ENCODE results near the gene SUGP2. TPM values are rescaled to one million over a fixed set of nuclear protein-coding genes. Genes with fewer than 3 reads are reported as not detected.
A peak's percentile ranks its signal among the peaks of the same experiment; 100 is the strongest.

SUGP2 gene
- total and polyA plus RNA-seq, 2 experiments from 2014 or later: 102 to 109 TPM

DNA sequence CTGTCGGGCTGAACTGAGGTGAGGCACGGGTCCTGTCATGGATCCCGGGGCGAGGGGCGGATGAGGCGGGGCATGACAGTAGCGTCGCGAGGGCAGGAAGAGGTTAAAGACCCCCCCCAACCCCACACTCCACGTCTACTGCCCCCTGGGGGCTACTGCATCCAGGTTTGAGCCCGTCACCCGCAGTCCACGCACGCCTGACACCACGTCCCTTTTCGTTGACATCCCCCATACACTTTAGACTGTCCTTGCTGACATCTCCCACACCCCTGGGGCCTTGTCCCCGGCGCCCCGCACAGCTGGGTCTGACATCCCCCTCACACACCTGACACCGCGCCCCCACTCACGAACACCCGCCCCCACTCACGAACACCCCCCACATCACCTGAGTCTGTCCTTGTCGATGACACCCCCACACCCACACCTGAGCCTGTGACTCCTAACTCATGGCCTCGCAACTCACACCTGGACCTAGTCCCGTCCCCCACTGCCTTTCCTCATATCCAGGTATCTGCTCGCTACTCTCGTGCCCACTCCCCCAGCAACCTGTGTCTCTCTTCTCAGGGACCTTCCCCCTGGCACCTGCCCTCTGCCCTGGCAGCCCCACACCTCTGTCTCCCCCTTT is 30.9 kb upstream of the SUGP2 start:
- Histone ChIP-seq H3K4me1 (ENCODE audit: insufficient read depth) (peaks cover 11% of the 10 kb centered on the region), H3K27ac (ENCODE audit: low read depth) (no peak overlapping the region), H4K20me1 (replicated peaks; ENCODE audit: insufficient read depth) (peaks cover 5% of the 10 kb centered on the region), H3K9me2 (ENCODE audit: insufficient read depth) (no peaks in the 10 kb centered on the region), H3F3A (replicated peaks; ENCODE audit: low read depth) (peaks cover 16% of the 10 kb centered on the region), H3K4me2 (peak overlapping the region; percentile 80), H3K79me2 (replicated peaks; ENCODE audit: insufficient read depth) (no peaks in the 10 kb centered on the region), H3K36me3 (ENCODE audit: insufficient read depth) (no peaks in the 10 kb centered on the region), H3K27me3 (ENCODE audit: insufficient read depth) (peaks cover 48% of the 10 kb centered on the region), H2AFZ (no peak overlapping the region), H3K4me3 (peak overlapping the region; percentile 55)
- H3K27ac Mint-ChIP-seq: no peak overlapping the region
- no peak for ATAC-seq
- DNase-seq (ENCODE audit: low spot score): no peak
- peak overlapping the region; percentile 72 for H3K4me3 Mint-ChIP-seq
- no peaks in the 10 kb centered on the region for H3K9me3 Mint-ChIP-seq
- H3K4me1 Mint-ChIP-seq: peaks cover 20% of the 10 kb centered on the region; the same call in 2 of the 3 replicates
- peaks cover 42% of the 10 kb centered on the region for H3K27me3 Mint-ChIP-seq (ENCODE audit: insufficient read depth, low read depth, poor library complexity)
- TF ChIP-seq, protein P1, sequence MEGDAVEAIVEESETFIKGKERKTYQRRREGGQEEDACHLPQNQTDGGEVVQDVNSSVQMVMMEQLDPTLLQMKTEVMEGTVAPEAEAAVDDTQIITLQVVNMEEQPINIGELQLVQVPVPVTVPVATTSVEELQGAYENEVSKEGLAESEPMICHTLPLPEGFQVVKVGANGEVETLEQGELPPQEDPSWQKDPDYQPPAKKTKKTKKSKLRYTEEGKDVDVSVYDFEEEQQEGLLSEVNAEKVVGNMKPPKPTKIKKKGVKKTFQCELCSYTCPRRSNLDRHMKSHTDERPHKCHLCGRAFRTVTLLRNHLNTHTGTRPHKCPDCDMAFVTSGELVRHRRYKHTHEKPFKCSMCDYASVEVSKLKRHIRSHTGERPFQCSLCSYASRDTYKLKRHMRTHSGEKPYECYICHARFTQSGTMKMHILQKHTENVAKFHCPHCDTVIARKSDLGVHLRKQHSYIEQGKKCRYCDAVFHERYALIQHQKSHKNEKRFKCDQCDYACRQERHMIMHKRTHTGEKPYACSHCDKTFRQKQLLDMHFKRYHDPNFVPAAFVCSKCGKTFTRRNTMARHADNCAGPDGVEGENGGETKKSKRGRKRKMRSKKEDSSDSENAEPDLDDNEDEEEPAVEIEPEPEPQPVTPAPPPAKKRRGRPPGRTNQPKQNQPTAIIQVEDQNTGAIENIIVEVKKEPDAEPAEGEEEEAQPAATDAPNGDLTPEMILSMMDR (conservative IDR thresholded peaks at IDR 0.05; ENCODE audit: low read depth in 2 of 2): peak in 1 of 2 experiments; percentile 15; a peak in 1 of 4 replicates
- no peak for TF ChIP-seq JUNB (IDR thresholded peaks at IDR 0.05; ENCODE audit: unreplicated experiment)
- TF ChIP-seq ZNF331 (CRISPR knock-in tag; IDR thresholded peaks at IDR 0.05; ENCODE audit: low read depth): no peak
- TF ChIP-seq EZH2phosphoT487 (IDR thresholded peaks at IDR 0.05; ENCODE audit: unreplicated experiment): no peak
- peaks cover 3% of the 10 kb centered on the region; the same call in 2 of the 3 replicates for H3K36me3 Mint-ChIP-seq (ENCODE audit: low read depth)

DNA sequence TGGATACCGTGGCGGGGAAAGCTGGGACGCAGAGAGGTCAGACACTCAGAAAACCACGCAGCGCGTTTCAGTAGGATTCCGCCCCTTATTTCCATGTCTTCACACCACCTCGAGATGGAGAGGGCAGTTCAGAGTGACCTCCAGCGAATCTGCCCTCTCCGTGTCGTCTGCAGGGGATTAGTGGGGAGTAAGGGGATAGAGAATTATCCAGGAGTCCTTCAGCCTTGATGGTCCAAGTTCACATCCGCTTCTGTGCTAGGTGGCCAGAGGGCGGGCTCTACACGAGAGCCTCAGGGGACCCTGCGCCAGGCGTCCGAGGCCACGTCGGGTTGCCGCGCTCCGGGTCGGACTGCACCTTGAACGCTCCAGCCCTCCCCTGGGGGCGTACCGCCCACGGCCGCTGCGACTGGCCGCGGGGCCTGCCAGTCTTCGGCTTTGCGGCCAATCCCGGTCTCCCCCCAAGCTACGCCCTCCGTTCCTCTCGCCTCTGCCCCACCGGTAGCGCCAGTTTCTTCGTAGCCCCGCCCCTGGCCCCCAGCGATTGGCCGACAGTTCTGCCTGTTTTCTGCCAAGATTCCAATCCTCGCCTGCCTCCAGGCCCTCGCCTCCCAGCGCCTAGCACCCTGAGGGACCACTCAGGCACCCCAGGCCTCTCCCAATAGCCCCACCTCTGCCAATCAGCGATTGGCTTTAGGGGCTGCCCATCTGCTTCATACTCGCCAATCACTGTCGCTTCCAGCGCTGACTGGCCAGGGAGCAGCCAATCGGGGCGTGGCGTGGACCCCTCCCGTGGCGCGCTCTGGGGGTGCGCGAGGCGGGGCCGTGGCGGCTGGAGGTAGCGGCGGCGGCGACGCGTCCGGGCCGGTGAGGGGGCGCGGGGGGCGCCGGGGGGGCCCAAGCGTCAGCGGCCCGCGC is 30.1 kb upstream of the SUGP2 start, which contains the start of gene SLC25A42:
SLC25A42 (plus strand) TSS at position 812 of the 915 bp plus-strand sequence. CDS start 32,131 bp downstream, outside the sequence.
- no peak within 1 kb of the TSS; the same call in 1 of the 2 replicates for H3K27ac ChIP-seq (ENCODE audit: low read depth)
- peak; percentile 99 for DNase-seq (ENCODE audit: low spot score)
- H3F3A ChIP-seq (replicated peaks; ENCODE audit: low read depth): peaks cover 16% of the 10 kb centered on the region
- H3K4me2 ChIP-seq: peak within 1 kb of the TSS; percentile 85
- no peaks in the 10 kb centered on the region for H3K36me3 ChIP-seq (ENCODE audit: insufficient read depth)
- peaks cover 42% of the 10 kb centered on the region for H3K27me3 Mint-ChIP-seq (ENCODE audit: insufficient read depth, low read depth, poor library complexity)
- H3K4me1 Mint-ChIP-seq: peaks cover 20% of the 10 kb centered on the region; the same call in 2 of the 3 replicates
- H3K36me3 Mint-ChIP-seq (ENCODE audit: low read depth): peaks cover 3% of the 10 kb centered on the region
- peak within 1 kb of the TSS; percentile 53 for H3K27ac Mint-ChIP-seq
- H3K4me3 ChIP-seq: peak within 1 kb of the TSS; percentile 58
- peak; percentile 96 for ATAC-seq
- no peaks in the 10 kb centered on the region for H3K9me2 ChIP-seq (ENCODE audit: insufficient read depth)
- H4K20me1 ChIP-seq (replicated peaks; ENCODE audit: insufficient read depth): peaks cover 5% of the 10 kb centered on the region; the same call in 1 of the 2 replicates
- H3K4me3 Mint-ChIP-seq: peak within 1 kb of the TSS; percentile 72
- H2AFZ ChIP-seq: peak within 1 kb of the TSS; percentile 39; the same call in 1 of the 2 replicates
- peaks cover 44% of the 10 kb centered on the region for H3K27me3 ChIP-seq (ENCODE audit: insufficient read depth)
- H3K9me3 Mint-ChIP-seq: no peaks in the 10 kb centered on the region
- no peaks in the 10 kb centered on the region for H3K79me2 ChIP-seq (replicated peaks; ENCODE audit: insufficient read depth)
- TF ChIP-seq, protein P1 (conservative IDR thresholded peaks at IDR 0.05; ENCODE audit: low read depth in 2 of 2): 0 out of 4 replicates have a peak, but pooled peaks of 1 of the 2 experiments have one; percentile 5
- TF ChIP-seq CREB1 (CRISPR knock-in tag; IDR thresholded peaks at IDR 0.05; ENCODE audit: low read depth): peak; percentile 74
- no peak for TF ChIP-seq EZH2phosphoT487 (IDR thresholded peaks at IDR 0.05; ENCODE audit: unreplicated experiment)
- peak; percentile 72; the same call in 1 of the 2 replicates for TF ChIP-seq POLR2AphosphoS5 (IDR thresholded peaks at IDR 0.05; ENCODE audit: low read depth)
- TF ChIP-seq, protein P2, sequence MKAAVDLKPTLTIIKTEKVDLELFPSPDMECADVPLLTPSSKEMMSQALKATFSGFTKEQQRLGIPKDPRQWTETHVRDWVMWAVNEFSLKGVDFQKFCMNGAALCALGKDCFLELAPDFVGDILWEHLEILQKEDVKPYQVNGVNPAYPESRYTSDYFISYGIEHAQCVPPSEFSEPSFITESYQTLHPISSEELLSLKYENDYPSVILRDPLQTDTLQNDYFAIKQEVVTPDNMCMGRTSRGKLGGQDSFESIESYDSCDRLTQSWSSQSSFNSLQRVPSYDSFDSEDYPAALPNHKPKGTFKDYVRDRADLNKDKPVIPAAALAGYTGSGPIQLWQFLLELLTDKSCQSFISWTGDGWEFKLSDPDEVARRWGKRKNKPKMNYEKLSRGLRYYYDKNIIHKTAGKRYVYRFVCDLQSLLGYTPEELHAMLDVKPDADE (IDR thresholded peaks at IDR 0.05): no peak
- peaks cover 11% of the 10 kb centered on the region for H3K4me1 ChIP-seq (ENCODE audit: insufficient read depth)

Measured in GM23338 (cell line).